GM13977 (cell line): ENCODE results near the gene THADA.
A peak's percentile ranks its signal among the peaks of the same experiment; 100 is the strongest.

ENCODE experiments used
- DNase-seq: peaks from one replicate; pipeline ENCODE4 v3.0.0; 2012; ENCODE audit warnings: low spot score
- in situ Hi-C: fragments of 300-500 bp; cut with MboI; formaldehyde crosslinking; loops from one replicate; pipeline ENCODE4 v1.12.0; 2022; ENCODE audit warnings: low sequenced_read_pairs, low pct_unique_long_range_greater_than_20kb, mixed read lengths, inconsistent platforms; ENCODE audit not compliant: unreplicated experiment
- TF ChIP-seq, protein P1 (sequence below): IDR thresholded peaks from 2 replicates; pipeline ENCODE4 v1.5.1; 2012; ENCODE audit warnings: mild to moderate bottlenecking, control low read depth; ENCODE audit not compliant: insufficient read depth; ENCODE audit errors: extremely low read depth, missing control alignments

The THADA gene

DNA sequence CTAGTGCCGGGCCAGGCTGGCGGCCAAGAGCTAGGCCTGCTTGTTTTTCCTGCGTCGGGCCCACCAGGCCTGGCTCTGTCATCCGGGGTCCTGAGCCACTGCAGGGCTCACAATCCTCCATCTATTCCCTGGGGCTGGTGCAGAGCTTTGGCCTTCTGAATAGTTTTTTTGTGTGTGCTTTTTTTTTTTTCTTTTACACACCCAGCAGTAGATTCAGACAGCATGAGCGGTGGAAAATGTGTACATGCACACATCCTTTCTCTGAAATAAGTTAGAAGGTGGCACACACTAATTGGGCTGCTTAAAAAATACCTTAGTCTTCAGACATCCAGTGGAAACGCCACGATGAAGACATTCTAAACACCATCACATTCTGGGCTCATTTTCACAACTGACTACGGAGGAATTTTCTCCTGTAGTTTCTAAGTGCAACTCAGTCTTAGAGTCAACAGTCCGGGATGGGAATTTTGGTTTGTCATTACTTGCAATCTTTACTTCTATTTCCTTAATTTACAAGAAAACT lies 375.5 kb downstream of the THADA start:
- in situ Hi-C loops = loop anchor here (10.0 kb wide), 2 partner anchors 55 to 265 kb away; no protein-coding TSS in a partner anchor
- no peak for DNase-seq
- TF ChIP-seq, protein P1, sequence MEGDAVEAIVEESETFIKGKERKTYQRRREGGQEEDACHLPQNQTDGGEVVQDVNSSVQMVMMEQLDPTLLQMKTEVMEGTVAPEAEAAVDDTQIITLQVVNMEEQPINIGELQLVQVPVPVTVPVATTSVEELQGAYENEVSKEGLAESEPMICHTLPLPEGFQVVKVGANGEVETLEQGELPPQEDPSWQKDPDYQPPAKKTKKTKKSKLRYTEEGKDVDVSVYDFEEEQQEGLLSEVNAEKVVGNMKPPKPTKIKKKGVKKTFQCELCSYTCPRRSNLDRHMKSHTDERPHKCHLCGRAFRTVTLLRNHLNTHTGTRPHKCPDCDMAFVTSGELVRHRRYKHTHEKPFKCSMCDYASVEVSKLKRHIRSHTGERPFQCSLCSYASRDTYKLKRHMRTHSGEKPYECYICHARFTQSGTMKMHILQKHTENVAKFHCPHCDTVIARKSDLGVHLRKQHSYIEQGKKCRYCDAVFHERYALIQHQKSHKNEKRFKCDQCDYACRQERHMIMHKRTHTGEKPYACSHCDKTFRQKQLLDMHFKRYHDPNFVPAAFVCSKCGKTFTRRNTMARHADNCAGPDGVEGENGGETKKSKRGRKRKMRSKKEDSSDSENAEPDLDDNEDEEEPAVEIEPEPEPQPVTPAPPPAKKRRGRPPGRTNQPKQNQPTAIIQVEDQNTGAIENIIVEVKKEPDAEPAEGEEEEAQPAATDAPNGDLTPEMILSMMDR = no peak

DNA sequence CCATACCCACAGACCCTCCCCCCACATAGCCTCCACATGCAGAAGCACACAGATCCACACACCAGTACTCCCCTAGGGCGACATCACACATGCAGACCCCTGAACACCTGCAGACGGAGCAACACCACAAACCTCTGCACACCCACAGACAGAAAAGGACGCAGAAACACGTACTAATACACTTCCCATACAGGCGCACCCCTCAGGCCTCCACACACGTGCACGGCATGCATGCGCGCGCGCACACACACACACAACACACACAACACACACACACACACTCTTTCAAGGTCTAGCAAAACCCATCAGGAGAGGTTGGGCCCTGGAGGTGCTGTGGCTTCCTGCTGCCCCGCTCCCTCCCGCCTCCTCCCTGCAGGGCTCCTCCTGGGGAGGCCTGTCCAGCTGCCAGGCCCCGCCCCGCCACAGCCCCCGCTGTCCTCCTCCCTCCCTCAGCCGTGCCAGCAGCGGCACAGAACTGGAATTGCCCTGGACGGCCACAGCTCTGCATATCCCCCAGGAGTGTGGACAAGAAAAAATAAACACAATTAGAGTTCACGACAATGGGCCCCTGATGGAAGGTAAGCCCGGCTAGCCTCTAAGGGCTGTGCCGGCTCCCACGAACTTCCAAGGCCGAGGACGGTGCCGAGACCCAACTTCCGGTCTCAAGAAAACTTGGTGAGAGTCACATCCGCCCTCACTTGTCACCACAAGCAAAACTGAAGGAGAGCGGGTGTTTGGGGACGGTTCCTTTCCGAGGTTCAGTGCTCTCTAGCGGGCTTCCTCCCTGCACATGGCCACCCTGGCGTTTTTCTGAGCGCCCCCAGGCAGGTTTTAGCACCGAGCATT lies 376.2 kb downstream of the THADA start:
- in situ Hi-C loops = loop anchor here (10.0 kb wide), 2 partner anchors 55 to 265 kb away; no protein-coding TSS in a partner anchor
- TF ChIP-seq, protein P1 = no peak

DNA sequence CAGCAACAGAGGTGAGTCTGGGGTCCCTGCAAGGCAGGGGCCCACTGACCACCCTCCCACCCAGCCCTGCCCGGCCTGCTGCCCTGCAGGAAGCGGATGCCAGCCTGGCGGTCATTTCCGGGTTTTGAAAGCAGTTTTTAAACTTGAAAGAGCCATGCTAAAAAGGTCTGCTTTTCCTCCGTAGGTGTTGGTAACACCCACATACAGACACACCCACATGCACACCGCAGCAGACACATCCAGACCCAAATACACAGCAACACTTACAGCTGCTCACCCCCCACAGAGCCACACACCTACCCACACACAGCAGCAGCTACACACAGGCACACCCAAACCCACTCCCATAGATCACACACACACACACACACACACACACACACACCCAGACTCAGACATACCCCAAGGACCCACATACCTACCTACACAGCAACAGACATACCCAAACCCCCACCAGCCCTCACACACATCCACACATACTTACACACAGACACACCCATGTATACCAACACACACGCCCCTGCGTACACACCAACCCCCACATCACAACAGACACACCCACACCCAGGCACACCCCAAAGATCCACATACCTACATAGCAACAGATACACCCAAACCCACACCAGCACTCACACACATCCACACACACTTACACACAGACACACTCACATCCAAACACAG lies 377.0 kb downstream of the THADA start:
- TF ChIP-seq, protein P1 = no peak
- peak; percentile 53 for DNase-seq
- in situ Hi-C loops = no loop called here

More for the DNA sequence above, 376.2 kb downstream of the THADA start:
- DNase-seq = peak; percentile 82

DNA sequence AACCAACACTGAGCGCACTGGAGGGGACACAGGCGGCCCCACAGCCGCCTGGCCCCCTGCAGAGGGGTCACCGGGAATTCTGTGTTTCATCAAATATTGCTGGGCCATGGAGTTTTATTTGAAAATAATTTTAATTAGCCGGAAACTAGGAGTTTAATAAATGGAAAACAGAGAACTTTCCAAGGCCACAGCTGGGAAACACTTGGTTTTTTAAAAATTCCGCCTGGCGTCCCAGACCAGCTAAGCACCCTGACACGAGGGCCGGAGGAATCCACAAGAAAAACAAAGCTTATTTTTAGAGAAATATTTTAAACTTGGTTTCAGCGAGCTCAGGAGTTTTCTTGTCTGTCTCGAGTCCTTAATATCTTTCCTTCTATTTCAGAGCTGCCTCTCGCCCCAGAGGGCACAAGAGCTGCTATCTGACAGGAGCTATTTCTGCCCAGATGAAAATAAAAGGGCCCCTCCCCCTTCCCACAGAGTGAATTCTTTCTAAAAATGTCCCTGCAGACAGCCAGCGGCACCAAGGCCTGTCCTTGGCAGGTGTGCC lies 377.6 kb downstream of the THADA start:
- in situ Hi-C loops = no loop called here
- no peak for DNase-seq
- TF ChIP-seq, protein P1 = no peak

DNA sequence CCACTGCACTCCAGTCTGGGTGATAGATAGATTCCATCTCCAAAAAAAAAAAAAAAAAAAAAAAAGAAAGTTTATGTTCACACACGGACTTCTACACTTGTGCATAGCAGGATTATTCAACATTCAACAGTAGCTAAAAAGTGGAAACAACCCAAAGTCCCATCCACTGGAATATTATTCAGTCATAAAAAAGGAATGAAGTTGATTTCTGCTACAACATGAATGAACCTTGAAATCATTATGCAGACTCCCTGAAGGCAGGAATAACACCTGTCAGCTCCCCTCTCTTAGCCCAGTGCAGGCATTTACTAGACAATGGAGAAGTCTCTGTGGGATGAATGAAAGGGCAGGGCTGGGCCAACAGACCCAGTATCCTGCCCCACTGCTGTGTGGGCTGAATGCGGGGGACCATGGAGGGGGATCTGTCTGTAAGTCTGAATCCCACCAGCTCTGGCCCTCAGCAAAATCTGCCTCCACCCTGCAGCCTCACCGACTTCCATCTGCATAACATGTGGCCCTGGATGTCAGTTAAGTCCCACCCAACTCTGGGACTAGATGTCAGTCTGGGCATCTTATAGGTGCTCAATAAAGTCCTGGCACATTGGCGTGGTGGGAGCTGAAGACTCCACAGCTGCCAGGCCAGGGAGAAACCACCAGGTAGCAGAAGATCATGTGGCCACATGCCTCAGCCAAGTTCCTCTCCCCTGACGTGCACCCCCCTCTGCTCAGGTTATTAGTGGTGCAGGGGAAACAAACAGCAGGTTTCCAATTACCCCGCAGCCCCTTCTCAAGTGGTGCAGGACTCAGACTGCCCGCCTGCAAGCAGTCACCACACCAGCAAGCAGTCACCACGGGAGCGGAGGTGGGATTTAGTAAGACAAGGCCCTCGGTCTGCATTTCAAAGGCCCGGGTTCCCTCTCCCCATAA lies 378.3 kb downstream of the THADA start:
- TF ChIP-seq, protein P1 = no peak
- in situ Hi-C loops = no loop called here
- DNase-seq = no peak
